HG02852 (cell line): ENCODE measurements around the gene PHC2.
A peak's percentile ranks its signal among the peaks of the same experiment; 100 is the strongest.
"Not testable (repeated sequence)": the region's sequence is repeated elsewhere in the genome, so short reads cannot be mapped to it uniquely, and the experiment has no call there.

Source experiments
- ATAC-seq: cut with Tn5 transposase; IDR thresholded peaks from one replicate; pipeline ENCODE4 v1.9.1; 2021; ENCODE audit warnings: mild to moderate bottlenecking, moderate library complexity; ENCODE audit not compliant: unreplicated experiment

Gene PHC2

DNA sequence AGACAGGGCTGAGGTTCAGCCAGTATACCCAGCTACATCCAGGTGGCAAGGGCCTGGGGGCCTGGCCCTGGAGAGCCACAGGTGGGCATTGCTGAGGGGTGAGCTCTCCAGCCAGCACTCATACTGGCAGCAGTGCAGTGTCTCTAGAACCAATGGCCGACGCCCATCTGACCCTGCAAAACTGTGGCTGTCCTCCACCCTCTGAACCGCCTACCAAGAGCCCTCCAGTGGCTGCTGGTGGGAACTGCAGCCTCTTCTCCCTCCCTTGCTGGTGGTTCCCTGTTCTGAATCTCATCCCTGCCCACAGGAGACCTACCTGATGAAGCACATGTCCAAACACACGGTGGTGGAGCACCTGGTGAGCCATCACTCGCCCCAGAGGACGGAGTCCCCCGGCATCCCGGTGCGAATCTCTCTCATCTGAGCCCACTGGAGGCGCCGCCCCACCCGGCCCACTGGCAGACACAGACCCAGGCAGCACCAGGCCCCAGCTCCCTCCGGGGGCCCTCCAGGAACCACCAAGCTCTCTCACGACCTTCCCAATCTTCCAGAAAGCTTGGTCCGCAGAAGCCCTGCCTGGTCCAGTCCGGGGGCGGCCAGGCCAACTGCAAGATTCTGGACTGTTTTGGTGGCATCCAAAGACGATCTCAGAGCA, 132.1 kb downstream of the PHC2 start:
- peak; percentile 55 for ATAC-seq

DNA sequence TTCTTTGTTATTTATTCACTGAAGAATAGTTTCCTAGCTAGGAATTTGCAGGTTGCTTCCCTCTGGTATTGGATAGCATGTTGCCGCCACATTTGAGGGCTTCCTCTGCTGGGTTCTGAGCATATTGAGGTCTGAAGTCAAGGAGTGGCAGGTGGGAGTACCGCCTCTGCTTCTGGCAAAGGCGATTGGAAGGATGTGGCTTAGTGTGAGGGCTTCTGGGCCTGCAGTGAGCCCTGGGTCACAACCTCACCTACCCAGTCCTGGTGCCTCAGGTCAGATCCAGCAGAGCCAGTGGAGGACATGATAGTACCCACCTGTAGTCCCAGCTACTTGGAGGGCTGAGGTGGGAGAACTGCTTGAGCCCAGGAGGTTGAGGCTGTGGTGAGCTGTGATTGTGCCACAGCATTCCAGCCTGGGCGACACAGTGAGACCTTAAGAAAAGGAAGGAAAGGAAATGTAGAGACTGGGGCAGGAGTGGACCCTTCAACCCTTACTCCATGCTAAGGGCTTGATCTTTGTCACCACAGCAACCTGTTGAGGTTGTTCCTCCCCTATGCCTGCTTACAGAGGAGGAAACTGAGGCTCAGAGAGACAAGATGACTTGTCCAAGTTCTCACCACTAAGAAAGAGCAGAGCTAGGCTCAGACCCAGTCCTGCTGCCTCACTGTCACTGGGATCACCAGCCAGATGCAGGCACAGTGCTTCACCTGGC, 132.8 kb downstream of the PHC2 start:
- no peak for ATAC-seq

DNA sequence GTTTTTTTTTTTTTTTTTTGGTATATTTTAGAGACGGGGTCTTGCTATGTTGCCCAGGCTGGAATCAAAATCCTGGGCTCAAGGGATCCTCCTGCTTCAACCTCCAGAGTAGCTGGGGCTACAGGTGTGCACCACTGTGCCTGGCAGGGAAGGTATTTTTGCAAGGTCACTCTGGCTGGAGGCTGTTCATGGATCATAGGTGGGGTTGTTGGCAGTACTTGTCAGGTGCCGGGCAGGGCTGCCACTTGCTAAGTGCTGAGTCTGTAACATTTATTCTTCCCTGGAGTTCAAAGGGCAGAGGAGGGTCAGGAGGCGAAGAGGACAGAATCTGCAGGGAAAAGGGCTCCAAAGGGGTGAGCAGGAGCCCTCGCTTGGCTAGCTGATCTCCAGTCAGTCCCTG, 134.1 kb downstream of the PHC2 start:
- no peak for ATAC-seq

DNA sequence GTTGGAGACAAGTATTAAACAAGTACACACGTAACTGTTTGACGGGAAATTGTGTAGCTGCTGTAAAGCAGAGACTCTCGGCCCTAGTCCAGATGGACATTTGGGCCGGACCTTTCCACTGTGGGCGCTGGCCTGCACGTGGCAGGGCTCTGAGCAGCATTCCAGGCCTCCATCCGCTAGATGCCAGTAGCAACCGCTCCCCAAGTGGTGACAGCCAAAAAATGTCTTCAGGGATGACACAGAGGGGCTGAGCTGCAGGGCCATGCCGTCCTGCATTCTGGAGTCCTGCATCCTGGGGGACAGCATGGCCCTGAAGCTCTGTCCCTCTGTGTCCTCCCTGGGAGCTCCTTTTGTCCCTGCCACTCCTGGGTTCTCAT, 134.8 kb downstream of the PHC2 start:
- ATAC-seq = no peak

DNA sequence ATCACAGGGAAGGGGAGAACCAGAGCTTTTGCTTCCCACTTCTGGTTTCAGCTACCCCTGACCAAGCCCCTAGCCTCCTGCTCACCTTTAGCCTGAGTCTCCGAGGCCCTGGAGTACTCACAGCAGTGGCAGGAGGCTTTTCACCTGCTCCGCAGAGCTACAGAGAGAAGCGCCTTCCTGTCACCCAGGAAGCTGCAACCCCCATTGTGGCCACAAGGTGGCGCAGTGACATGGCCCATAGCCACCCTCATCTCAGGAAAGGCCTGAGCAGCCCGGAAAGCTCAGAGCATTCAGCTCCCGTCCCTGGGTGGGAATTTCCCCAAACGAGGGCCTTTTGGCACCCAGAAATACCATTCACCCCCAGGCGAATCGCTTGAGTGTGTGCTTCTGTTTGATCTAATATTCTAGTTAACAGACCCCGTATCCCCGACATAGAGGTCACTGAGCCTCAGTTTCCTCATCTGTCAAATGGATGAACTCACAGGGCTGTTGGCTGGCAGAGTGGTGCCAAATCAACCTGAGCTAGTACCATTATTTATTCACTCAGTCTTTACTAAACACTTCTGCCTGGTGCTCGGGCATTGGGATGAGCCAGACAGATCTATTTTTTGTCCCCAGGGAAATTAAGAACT, 135.3 kb downstream of the PHC2 start:
- peak; percentile 64 for ATAC-seq

DNA sequence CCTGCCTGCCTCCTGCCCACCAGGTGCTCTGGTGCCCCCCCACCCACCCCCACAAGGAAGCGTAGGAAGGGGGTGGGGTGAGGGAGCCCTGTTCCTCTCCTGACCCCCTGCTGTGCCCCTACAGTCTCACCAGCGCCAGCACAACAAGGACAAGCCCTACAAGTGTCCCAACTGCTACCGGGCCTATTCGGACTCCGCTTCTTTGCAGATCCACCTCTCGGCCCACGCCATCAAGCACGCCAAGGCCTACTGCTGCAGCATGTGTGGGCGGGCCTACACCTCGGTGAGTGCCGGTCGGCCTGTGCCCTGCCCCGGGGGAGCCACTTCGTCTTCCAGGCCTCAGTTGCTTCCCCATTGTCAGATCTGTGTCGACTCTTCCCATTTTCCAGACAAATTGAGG, 135.9 kb downstream of the PHC2 start:
- no peak for ATAC-seq

DNA sequence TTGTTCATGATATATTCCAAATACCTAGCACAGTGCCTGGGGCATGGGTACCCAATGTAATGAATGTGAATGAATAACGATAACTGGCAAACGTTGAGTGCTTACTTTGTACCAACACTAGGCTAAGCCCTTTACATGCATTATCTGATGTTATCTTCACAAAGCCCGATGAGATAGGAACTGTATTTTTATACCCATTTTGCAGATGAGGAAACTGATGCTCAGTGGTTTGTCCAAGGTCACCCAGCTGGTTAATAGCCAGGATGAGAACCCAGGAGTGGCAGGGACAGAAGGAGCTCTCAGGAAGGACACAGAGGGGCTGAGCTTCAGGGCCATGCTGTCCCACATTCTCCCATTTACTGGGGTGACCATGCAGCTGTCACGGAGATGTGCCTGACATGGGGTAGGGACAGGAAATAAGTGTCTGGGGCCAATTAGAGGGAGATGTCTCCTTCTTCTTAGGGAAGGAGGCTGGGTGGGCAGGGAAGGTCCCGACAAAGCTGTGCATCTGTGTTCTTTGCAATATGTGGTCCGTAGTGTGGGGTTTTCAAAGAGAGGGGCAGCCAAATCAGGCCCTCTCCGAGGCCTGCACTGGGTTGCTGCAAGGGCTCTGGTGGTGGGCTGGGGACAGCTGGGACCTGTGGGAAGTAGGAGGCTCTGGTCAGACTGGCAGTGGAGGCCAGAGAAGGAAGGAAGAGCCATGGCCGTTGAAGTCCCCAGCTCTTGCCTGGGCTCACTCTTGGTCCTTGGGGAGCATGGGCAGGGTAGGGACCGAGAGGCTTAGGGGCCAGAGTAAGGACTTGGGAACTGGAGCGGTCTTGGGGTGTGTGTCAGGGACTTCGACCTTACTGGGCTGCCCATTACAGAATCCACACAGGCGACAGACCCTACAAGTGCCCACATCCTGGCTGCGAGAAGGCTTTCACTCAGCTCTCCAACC, 136.6 kb downstream of the PHC2 start:
- no peak for ATAC-seq

DNA sequence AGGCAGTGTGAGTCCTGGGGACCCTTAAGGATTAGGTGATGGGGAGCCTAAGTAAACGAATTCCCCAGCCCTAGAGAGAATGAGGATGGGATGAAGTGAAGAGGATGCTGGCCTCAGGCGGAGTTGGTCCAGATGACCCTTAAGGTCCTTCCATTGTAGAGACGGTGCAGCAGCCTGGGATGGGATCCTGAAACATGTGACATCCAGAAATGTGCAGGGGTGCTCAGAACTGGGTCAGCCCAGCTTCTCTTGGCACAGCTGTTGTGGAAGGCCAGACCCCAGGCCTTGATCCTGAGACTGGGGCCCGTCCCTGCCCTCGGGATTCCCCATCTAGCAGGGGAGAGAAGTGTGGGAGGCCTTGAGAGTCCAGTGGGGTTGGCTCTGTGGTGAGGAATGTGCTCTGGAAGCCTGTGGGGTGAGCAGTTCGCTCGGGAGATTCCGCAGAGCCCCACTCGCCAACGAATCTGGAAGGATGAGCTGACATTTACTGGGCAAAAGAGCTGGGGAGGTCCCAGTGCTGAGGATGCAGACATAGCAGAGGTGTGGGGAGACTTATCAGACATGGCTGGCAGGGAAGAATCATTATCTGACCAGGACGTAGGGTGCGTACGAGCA, 138.1 kb downstream of the PHC2 start:
- ATAC-seq = no peak

DNA sequence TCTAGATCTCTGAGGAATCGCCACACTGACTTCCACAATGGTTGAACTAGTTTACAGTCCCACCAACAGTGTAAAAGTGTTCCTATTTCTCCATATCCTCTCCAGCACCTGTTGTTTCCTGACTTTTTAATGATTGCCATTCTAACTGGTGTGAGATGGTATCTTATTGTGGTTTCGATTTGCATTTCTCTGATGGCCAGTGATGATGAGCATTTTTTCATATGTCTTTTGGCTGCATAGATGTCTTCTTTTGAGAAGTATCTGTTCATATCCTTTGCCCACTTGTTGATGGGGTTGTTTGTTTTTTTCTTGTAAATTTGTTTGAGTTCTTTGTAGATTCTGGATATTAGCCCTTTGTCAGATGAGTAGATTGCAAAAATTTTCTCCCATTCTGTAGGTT, 140.3 kb downstream of the PHC2 start:
- not testable (repeated sequence) for ATAC-seq

DNA sequence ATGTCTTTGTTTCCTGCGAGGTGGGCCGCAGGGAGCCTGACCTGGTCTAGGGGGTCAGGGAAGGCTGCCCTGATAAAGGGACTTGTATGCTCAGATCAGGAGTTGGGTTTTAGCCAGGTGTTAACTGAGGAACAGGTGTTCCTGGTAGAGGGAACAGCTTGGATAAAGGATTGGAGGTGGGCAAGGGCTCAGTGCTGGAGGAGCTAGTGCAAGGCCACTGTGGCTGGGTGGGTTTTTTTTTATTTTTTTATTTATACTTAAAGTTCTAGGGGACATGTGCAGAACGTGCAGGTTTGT, 141.1 kb downstream of the PHC2 start:
- ATAC-seq = no peak

DNA sequence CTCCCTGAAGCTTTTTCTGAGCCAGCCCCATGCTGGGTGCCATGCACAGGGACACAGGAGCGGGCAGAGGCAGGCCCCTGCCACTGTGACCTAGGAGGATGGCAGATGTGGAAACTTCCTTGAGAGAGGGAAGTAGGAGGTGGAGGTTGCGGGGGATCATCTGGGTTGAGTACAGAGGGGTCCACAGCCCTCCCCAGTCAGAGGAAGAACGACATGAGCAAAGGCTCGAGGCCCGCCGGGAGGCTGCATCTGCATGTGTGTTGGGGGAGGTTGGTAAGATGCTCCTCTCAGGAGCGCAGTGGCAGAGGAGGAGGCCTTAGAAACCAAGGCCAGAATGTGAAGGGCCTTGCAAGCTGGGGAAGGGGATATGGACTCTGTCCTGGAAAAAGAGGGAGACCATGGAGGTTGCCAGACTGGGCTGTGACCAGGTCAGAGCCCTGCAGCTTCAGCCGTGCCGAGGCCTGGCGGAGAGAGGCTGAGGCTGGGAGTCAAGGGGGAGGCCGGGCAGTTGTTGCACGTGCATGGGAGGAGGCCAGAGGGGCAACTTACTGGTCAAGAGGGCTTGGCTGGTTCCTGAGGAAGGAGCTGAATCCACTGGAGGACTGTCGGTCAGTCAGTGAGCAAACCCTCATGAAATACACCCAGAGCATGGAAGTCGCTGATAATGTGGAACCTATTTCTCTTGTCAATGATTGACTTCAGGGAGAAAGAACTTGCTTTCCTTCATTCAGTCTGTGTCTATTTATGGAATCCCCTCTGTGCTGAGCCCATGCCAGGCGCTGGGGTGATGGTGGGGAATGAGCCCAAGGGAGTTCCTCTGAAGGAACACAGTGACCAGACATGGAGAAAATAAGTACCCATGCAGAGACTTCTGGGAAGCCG, 141.7 kb downstream of the PHC2 start:
- ATAC-seq = no peak

DNA sequence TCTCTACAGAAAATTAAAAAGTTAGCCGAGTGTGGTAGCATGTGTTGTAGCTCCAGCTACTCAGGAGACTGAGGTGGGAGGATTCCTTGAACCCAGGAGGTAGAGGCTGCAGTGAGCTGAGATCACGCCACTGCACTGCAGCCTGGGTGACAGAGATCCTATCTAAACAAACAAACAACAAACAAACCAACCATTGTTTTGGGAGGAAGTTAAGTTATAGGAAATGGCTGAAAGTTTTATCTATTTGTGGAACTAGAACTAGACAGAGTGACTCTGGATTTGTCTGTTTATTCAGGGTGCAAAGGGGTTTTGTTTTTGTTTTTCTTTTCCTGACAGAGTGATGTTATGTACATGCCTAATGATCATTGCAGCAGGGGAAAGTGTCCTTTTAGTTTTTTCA, 143.6 kb downstream of the PHC2 start:
- no peak for ATAC-seq

DNA sequence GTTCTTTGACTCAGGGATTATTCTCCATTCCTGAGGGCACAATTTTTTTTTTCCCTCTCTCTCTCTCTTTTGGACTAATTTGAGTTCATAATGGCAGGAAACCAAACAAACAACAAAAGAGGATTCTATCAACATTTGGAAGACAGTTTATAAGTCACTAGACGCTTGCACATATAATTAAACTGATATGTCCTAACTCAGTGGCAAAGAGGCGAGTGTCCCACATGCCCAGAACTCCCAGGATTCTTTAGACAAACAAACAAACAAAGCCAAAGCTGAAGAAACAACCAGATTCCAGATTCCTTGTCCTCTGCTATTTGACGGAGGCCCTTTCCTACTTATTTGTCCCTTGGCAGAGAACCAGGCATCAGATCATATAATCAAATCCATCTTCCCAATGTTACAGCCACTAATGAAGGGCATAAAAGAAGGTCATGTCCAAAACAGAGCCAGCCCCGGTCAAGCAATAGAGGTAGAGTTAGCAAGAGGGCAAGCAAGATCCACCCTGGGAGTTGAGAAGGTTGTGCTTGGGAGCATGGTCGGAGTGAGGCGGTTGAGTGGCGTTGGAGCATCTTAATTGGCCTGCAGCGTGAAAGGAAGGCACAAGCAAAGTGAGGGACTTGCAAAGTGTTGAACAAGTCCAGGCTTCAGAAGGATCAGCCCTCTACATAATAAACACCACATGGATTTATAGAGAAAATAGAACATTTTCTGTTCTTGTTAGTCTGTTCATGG, 144.3 kb downstream of the PHC2 start:
- no peak for ATAC-seq

DNA sequence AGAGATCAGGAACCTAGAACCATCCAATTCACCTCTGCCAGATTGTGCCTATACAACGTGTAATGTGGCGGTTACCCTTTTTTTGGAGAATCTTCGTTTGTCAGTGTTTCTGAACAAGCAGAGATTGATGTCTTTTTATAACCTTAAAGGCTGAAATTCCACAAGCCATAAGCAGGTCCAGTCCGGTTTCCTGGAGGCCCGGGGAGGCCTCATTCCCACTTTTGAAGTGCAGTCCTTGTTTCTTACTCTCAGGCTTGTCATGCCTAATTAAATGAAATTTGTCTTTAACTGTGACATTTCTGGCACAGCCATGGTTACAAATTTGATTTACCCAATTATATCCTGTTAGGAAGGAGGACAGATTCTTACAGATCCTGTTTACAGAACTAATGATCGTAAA, 146.8 kb downstream of the PHC2 start:
- no peak for ATAC-seq

DNA sequence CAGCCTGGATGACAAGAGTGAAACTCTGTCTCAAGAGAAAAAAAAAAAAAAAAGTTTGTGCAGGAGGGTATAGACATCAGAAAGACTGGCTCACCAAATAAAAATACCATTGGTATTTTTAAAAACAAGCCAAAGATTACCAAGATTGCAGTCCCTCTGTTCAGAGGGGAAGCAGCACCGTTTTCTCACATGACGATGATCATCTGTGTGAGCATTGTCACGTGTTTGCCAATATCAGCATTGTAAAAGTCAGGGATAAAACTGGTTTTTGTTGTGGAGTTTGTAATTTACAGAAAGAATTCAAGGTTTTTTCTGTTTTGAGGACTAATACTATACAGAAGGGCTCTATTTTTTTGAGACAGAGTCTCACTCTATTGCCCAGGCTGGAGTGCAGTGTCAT, 148.1 kb downstream of the PHC2 start:
- no peak for ATAC-seq

DNA sequence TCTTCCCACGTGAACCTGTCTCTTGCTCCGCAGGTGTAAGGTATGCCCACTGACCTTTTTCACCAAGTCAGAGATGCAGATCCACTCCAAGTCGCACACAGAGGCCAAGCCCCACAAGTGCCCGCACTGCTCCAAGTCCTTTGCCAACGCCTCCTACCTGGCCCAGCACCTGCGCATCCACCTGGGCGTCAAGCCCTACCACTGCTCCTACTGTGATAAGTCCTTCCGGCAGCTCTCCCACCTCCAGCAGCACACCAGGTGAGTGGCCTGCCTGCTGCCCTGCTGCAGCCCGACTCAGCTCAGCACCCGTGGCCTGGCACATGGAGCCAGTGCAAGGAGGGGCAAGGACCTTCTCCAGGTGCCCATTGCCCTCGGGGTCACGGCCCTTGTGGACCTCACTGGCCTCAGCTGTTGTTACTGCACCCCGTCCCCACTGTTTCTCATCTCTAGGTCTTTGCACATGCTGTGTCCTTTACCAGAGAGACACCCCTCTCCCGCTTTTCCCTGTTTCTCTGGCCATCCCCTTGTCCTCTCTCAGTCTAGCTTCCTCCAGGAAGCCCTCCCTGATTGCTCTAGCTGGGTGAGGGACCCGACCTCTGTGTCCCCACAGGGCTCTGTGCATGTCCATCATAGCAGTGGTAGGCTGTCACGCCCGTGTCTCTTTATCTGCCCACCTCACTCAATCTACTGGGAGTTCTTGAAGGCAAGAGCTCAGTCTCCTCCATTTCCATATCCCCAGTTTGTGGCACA, 149.2 kb downstream of the PHC2 start:
- no peak for ATAC-seq

DNA sequence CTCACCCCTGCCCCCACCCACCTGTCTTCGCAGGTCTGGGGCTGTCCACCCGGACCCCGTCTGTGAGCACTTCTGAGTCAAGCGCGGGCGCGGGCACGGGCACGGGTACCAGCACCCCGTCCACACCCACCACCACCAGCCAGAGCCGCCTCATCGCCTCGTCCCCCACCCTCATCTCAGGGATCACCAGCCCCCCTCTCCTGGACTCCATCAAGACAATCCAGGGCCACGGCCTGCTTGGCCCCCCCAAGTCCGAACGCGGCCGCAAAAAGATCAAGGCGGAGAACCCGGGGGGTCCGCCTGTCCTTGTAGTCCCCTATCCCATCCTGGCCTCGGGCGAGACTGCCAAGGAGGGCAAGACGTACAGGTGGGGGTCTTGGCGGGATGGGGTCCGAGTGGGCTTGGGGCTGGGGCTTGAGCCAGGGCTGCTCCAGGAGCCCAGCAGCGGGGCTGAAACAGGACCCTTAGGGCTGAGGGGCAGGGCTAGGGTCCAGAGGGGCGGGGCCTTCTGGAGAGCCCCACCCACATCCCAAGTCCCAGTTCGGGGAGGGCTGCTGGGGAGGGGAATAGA, 150.7 kb downstream of the PHC2 start:
- no peak for ATAC-seq

DNA sequence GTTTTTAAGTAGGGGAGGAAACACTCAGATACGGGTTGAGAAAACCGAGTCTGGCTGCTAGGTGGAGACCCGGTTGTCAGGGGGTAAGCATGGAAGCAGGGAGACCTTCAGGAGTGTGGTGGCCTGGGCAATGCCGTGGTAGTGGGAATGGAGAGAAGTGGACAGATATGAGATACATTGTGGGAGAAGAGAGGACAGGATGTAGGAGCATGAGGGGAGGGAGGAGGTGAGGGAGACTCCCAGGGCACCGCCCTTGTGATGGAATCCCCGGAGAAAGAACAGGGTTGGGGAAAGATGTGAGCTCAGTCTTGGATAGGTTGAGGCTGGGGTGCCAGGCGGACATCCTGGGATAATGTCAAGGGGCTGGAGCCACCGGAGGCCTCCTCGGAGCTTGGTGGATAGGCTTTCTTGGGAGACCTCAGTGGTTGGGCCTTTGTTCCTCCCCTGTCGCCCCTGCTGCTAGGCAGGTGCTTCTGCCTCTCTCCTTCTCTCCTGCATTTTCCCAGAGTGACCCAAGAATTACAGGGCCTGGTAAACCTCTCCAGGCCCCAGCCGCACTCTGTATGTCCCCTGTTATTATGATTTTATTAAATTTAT, 153.3 kb downstream of the PHC2 start:
- ATAC-seq = no peak
